ENCODE data around the gene AIFM2.
"Not testable (repeated sequence)": the region's sequence is repeated elsewhere in the genome, so short reads cannot be mapped to it uniquely, and the experiment has no call there.

AIFM2 gene

DNA sequence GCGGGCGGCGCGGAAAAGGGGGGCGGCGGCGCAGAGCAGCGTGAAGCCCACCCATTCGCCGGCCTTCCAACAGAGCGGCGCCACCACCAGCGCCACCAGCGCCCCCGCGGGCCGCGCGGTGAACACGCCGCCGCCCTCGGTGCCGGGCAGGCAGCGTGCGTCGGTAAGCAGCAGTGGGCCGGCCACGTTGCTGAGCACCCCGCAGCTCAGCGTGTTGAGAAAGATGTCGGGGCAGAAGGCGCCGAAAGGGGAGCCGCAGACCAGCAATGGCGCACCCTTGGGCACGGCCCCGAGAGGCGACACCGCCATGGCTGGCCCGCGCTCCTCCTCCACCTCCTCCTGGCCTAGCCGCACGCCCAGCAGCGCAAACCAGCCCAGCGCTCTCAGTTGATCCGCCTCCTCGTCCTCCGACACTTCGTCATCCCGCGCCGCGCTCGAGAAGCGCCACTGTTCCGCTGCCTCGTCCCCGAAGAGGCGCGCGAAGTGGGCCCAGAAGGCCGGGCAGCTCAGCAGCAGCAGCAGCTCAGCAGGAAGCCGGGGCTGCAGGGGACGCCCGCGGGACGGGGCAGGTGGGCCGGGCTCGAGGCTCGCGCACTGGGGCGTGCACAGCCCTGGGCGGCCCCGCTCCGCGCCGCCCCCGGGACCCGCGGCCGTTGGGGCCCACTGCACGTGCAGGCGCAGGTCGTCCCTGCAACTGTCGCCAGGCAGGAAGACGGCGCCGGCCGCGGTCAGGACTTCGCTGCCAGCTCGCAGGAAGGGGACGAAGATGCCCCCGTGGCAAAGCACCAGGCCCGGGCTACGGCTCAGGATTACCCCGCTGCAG, 13.3 kb upstream of the AIFM2 start:
- no peak for DNase-seq

DNA sequence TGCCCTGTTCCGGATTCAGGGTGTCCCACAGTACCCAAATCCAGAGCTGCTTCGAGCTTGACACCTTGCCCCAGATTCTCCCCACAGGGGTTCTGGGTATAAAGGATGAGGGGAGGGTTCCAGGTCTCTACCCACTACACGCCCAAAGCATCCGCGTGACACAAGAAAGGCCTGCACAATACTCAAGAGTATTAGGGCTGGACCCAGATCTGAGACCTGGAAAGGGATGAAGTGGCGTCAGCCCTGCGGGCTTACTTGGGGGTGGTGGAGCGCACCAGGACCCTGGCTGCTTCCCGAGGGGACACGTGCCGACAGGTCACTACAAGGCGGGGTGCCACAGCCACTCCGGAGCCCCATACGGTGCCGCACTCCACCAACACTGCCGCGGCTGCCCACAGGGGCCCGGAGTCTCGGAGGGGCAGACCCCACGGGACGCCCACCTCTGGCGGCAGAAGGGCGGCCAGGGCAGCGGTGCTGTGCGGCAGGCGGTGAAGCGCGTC, 12.6 kb upstream of the AIFM2 start:
- no peak for DNase-seq

DNA sequence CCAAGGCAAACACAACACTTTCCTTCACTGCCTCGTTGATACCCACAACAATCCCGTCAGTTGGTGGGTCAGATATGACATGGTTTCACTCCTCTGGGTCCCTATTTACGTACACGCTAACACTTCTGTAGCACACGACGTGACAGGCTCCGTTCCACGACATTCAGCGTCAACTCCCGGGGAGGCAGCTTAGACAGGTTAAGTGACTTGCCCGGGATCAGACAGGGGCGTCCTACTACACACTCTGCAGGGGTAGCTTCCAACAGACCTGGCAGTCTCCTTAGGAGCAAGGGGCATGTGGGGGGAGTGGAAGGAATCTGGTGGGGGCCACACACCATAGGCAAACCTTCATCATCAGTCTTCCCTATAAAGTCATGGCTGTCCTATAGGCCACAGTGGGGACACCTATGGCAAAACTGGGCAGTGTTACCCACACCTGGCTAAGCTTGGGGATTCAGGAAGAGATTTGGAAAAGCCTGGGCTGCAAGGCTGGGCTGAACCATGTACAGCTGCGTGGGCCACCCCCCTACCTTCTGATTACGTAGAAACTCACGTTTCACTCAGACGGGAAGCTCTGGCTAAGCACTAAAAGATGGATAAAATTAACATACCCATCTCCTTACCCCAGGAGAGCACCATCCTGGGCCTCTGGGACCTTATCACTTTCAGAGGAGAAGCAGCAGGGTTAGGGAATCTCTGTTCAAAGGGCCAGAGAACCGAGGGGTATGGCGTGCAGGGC, 11.9 kb upstream of the AIFM2 start:
- DNase-seq, result no peak

DNA sequence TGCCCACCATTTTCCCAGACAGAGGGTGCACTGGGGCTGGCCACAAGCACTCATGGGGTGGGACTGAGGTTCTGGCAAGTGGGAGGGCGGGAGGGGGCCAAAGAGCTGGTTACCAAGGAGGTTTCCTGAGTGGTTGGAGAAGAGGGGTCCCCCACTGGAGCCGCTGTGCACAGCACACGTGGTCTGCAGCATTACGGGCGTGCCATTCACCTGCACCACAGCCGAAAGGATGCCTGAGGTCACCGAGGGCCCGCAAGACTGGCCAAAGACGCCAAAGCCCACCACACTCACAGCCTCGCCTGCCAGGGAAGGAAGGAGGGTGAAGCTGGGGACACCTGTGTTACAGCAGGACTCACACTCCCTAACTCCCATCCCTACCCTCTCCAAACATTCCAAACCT, 9.9 kb upstream of the AIFM2 start:
- DNase-seq, result no peak

DNA sequence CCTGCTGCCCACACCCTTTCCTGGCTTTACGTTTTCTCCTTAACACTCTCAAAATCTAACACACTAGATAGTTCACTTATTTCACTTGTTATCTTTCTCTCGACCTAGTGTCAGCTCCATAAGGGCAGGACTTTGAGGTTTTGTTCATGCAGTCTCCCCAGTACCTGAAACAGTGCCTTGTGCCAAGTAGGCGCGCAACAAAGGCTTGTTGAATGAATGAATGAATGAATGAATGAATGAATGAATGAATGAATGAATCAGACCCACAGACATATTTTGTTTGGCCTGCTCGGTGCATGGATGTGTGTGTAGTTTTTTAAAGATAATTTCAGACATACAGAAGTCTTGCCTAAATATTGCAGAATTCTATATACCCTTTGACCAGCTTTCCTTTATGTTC, 7.7 kb upstream of the AIFM2 start:
- no peak for DNase-seq

DNA sequence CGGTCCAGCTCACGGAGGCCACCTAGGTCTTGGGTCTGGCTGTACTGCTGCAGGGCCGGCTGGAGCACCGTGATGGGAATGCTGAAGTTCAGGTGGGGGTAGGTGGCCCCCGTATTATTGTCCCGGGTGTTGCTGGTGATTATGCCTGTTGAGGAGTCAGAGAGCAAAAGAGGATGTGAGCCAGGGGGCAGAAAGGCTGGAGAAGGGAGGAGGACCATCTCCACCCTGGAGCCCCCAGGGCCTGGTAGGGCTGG, 7.3 kb upstream of the AIFM2 start:
- no peak for DNase-seq

DNA sequence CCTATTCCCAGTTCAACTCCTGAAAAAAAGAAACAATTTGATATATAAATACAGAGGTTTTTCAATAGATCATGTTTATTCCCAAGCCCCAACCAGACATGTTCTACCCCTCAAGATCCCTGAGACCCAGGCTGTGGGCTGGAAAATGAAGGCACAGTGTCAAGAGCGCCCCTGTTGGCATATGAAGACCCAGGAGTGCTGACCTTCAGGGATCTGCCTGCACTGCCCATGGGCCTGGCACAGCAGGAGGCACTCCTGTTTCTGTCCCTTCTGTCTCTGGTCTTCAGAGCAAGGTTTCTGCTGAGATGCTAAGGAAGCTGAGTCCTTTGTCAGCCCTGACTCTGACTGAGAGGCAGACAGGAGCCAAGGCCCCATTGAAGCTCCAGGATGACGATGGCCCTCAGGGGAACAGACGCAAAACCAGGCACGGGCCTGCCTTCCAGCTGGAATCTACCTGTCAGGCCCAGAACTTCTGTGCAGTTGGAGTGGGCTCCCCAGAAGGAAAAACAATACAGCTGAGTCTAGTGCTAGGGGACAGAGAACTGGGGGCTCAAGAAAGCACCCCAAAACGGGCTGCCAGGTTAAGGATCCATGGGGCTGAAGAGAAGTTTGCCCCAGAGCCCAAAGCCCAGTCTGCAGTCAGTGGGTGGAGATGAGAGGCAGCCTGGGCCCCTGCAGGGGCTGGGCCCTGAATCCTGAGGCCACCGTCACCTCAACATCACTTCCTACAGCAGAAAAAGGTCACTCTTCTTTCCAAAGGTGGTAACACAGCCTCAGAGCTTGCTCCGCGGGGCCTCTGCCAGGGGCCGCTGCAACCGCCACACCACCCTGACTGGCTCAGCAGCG, 6.7 kb upstream of the AIFM2 start:
- no peak for DNase-seq

DNA sequence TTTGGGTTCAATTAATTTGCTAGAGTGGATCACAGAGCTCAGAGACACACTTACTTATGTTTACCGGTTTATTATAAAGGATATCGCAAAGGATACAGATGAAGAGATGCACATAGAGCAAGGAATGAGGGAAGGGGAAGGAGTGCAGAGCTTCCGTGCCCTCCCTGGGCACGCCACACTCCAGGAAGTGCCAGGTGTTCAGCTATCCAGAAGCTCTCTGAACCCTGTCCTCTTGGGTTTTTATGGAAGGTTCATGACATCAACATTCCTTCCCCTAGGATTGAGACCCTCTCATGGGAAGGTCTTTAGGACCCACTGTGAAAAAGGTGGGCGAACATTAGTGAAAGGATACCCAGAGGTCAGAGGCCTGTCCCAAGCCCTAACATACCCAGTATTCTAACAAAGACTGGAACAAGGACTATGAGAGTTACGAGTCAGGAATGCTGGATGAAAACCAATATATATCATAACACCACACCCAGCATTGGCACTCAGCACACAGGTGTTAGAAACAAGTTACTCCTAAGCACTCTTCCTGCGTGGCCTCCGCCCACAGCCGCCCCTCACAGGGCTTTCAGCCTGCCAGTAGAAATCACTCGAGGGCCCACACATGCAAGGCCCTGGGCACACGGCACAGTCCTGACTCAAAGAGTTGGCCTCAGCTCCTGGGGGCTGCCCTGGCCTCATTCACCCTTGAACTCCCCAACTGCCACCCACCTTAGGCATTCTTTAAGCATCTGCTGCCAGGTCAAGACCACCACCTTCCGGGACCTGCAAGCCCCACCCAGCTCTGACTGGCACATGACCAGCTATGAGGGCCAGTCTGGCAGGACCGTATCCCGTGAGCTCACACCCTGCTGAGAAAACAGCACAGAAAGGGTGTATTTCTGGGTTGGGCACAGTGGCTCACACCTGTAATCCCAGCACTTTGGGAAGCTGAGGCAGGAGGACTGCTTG, 5.6 kb upstream of the AIFM2 start:
- DNase-seq, result no peak

DNA sequence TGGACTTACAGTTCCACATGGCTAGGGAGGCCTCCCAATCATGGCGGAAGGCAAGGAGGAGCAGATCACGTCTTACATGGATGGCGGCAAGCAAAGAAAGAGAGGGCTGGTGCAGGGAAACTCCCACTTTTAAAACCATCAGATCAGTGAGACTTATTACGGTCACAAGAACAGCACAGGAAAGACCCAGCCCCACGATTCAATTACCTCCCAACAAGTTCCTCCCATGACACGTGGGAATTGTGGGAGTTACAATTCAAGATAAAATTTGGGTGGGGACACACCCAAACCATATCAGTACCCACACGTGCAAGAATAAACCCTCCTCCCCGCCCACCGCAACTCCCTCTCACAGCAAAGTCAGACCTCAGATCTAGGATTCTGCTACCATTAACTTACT, 4.5 kb upstream of the AIFM2 start:
- no peak for DNase-seq

DNA sequence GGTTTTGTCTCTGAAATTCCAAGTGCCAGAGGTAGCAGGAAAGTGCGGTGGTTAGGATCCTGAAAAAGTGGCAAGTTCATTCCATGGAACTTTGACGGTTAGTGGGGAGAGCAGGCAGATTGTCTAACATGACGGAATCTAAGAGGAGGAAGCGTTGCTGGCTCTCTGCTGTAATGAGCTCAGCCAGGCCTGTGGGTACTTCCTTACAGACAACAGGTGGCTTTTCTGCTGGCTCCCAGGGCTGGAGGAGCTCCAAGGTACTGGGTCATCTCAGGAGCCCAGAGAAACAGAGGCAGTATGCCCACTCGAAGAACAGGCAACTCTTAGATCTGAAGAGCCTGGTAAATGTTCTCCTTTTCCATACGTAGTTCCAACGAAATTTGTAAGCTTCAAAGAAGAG, 3.1 kb upstream of the AIFM2 start:
- DNase-seq, result no peak

DNA sequence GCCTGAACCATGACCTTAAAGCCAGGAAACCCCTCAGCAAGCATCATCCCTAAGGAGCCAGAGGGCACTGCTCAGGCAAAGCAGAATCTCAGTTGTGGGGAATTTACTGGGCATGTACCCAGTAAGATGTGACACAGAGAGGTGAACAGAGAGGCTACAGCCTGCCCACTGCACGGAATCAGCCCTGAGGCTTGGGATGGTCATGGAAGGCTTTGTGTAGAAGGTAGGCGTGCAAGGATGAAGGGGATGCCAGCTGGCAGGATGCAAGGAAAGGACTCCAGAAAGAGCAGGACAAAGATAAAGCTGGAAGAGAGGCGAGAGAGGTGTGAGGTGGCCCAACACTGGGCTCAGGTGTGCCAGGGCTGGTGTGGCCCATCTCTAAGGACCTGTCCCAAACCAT, 2.4 kb upstream of the AIFM2 start:
- no peak for DNase-seq

DNA sequence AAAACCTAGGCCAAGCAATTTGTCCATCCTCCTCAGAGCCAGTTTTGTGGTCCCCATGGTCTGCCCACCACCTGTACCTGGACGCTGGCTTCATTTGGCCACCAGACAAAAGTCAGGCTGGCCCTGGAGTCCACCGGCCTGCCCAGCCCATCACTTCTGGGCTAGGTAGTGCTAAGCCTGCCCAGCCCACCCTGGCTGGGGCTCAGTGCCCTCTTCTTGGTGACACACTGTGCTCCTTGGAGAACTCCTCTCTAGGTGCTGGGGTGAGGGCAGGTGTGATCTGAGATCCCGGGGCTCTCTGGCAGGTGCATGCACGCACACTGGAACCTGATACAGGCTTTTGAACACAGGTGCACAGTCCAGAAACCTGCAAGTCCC, 1.1 kb downstream of the AIFM2 start:
- no peak for DNase-seq

DNA sequence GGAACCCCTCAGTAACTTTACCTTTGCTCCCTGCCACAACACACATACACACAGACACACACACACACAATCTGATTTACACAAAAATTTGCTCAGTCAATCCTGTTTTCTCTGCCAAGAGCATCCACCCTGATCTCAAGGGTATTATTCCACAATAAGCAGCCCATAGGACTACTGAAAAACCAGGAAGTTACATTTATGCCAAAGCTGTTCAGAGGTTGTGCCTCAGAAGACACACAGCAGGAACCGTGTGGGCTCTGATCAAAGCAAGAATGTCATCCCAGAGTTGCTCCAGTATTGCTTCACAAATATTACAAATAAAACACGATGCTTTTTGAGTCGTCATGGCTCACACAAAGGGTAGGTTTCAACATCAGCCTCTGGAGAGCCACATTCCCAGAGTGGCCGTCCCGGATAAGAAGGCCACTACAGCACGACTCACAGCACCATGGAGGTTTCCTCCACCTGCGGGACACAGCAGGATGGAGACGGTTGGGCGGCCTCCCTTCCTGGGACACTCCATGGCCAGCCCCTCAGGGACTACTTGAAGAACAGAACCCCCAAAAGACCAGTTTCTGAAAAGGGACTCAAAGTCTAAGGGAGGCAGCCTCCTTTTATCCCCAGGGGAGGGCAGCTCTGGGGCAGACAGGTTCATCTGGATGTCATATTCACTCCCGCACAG, 1.6 kb downstream of the AIFM2 start:
- DNase-seq, result no peak

DNA sequence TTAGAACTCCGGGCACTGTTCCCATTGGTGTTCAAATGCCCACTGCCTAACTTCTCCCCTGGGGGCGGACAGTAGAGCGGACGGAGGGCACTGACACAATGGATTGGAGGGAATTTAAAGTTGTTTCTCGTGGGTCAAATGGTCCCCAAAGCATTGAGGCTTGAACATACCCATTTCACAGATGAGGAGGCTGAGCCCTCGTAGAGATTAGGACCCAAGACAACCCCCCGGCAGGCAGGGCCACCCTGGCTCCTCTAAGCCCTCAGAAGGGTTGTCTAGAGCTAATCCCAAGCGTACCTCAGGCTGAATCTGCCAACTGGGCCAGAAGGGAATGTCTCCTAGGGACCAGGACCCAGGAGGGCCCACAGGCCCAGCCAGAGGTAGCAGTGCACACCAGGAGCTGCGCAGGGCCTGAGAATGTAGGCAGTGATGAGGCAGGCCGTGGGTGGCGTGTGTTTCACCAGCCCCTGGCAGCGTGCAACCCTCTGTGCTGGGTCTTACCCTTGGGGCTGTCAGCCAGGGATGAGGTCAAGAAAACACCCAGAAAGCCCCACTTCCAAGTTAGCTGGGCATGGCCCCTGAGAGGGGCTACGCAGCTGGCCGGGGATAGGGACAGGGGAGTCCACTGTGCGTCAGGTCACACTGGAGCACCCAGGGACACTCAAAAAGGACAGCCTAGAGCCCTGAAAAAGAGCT, 5.8 kb downstream of the AIFM2 start:
- no peak for DNase-seq

DNA sequence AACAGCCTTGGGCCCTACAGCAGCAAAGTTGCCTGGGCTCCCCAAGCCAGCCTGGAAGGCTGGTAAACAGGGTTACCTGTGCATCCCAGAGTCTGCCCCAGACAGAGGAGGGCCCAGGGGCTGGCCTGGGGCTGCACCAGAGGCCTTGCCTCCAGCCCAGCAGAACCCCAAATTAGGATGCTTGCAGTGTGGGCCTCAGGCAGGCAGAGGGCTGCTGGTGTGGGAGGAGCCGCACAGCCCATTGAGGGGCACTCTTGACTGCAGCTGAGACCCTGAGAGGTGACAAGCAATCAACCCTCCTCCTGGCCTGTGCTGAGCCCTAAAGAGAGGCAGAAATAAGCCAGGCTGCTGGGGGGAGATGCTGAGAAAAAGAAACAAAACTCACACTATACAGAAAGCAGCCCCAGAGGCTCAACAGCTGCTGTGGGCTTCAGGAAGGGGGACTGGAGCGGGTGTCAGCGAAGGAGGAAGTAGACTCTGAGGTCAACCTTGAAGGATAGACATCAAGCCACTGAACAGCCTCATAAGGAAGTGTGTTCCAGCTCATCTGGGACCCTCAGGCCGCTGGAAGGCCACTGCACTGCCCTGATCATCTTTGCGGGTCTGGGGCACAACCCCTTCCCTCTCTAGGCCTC, 6.6 kb downstream of the AIFM2 start:
- no peak for DNase-seq

DNA sequence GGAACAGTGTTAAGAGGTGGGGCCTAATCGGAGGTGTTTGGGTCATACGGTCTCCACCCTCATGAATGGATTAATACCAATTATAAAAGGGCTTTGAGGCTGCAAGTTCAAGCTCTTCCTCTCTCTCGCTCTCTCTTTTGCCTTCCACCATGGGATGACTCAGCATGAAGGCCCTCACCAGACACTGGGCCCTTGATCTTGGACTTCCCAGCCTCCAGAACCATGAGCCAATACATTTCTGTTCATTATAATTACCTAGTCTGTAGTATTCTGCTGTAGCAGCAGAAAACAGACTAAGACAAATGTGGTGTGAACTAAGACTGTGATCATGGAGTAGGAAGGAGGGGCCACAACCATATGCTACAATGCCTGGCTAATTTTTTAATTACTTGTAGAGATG, 7.7 kb downstream of the AIFM2 start:
- no peak for DNase-seq

DNA sequence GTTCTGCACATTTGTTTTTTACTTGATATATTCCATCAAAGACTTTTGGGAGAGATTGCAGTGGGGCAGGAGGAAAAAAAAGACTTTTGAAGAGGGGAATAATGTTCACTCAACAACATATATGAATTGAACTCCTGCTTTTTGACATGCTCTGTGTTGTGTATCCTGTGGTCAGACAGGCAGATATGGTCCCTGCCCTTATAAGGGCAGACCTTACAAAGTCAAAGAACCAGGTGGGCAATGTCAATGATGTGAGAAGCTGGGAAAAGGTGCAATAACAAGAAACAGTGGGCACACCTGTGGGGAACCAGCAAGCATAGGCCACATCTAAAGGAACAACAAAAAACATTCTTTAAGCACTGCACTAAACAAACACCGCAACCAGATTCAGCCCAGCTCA, 8.2 kb downstream of the AIFM2 start:
- DNase-seq, result no peak

DNA sequence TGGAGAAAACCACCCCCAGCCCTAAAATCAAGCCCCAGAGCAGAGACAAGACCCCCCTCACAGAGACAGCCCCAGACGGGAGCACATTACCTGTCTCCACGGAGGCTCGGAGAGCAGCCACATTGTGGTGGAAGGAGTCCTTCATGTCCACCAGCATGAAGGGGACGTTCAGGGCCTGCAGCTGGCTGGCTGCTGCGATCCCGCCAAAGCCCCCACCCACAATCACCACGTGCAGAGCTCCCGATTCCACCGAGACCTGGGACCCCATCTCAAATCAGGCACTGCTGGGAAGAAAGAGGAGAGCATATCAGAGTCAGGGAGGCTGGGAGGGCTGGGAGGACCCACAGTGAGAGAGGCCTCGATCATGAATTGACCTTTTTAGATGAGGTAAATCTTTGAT, 8.8 kb downstream of the AIFM2 start:
- no peak for DNase-seq

DNA sequence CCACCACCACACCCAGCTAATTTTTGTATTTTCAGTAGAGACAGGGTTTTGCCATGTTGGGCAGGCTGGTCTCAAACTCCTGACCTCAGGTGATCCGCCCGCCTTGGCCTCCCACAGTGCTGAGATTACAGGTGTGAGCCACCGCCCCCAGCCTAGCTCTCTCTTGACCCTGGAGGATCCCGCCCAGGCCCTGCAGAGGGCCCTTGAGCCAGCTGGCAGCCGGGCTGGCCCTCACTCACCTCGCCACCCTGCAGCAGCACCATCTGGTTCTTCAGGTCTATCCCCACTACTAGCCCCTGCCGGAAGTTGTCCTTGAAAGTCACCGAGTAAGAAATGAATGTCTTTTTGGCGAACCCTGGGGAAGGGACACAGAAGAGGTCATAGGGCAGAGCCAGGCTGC, 9.5 kb downstream of the AIFM2 start:
- DNase-seq, result not testable (repeated sequence)

DNA sequence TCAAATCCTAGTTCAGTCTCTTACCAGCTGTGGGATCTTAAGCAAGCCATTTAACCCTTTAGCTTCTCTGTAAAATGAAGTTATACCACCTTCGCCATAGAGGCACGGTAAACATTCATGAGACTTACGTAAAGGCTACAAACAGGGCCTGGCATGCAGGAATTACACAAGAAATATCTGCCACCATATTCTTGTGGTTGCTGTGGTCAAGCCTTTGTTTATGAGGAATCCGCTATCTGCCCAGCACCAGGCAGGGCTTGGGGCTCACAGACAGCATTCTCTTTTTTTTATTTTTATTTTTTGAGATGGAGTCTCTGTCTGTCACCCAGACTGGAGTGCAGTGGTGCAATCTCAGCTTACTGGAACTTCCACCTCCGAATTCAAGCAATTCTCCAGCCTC, 9.9 kb downstream of the AIFM2 start:
- DNase-seq, result no peak

Data from NCI-H524 treated with DMSO at 0.1 percent for 48 hours (cell line).